Measurements from ENCODE around the gene EGF.

Gene EGF

GRCh38 chr4:109959195-109959594 is 46.5 kb downstream of the EGF start:
- DNase-seq (ENCODE audit: low read depth): no peak

- no peak for DNase-seq (ENCODE audit: low read depth)
Observed at GRCh38 chr4:109962401-109962800, 49.7 kb downstream of the EGF start.

- no peak for DNase-seq (ENCODE audit: low read depth)
Observed at GRCh38 chr4:109966891-109967481, 54.3 kb downstream of the EGF start.

- DNase-seq (ENCODE audit: low read depth): no peak
Observed at GRCh38 chr4:109967798-109968520, 55.3 kb downstream of the EGF start.

- DNase-seq (ENCODE audit: low read depth): peak; percentile 3
Observed at GRCh38 chr4:109969087-109969486, 56.4 kb downstream of the EGF start.

- DNase-seq (ENCODE audit: low read depth): no peak
Observed at GRCh38 chr4:109969919-109970318, 57.2 kb downstream of the EGF start.

GRCh38 chr4:109972786-109973528 is 60.3 kb downstream of the EGF start:
- no peak for DNase-seq (ENCODE audit: low read depth)

GRCh38 chr4:109973529-109973905 is 60.8 kb downstream of the EGF start:
- DNase-seq (ENCODE audit: low read depth): no peak

- DNase-seq (ENCODE audit: low read depth): no peak
Observed at GRCh38 chr4:109976189-109976588, 63.5 kb downstream of the EGF start.

GRCh38 chr4:109977854-109978501 is 65.3 kb downstream of the EGF start:
- no peak for DNase-seq (ENCODE audit: low read depth)

GRCh38 chr4:109978704-109979454 is 66.2 kb downstream of the EGF start:
- DNase-seq (ENCODE audit: low read depth): no peak

- DNase-seq (ENCODE audit: low read depth): no peak
Observed at GRCh38 chr4:109979920-109980717, 67.4 kb downstream of the EGF start.

- DNase-seq (ENCODE audit: low read depth): no peak
Observed at GRCh38 chr4:109981936-109982335, 69.3 kb downstream of the EGF start.

- DNase-seq (ENCODE audit: low read depth): no peak
Observed at GRCh38 chr4:109982521-109982920, 69.8 kb downstream of the EGF start.

- DNase-seq (ENCODE audit: low read depth): no peak
Observed at GRCh38 chr4:109985993-109986974, 73.6 kb downstream of the EGF start.

GRCh38 chr4:109989044-109989443 is 76.4 kb downstream of the EGF start:
- DNase-seq (ENCODE audit: low read depth): no peak

- no peak for DNase-seq (ENCODE audit: low read depth)
Observed at GRCh38 chr4:109989618-109990017, 76.9 kb downstream of the EGF start.

- no peak for DNase-seq (ENCODE audit: low read depth)
Observed at GRCh38 chr4:109990261-109991257, 77.9 kb downstream of the EGF start.

GRCh38 chr4:109993116-109993515 is 80.4 kb downstream of the EGF start:
- no peak for DNase-seq (ENCODE audit: low read depth)
